ENCODE results near the gene SHMT1.
"Not testable (repeated sequence)": the region's sequence is repeated elsewhere in the genome, so short reads cannot be mapped to it uniquely, and the experiment has no call there.

Gene SHMT1

GRCh38 chr17:18300725-18301480, 62.4 kb downstream of the SHMT1 start:
- Histone ChIP-seq H3K9me3 (ENCODE audit: control insufficient read depth in 5 of 5, low read length in 5 of 5) (no peaks in the 10 kb centered on the region), H3K27ac (ENCODE audit: low read depth, low read length) (no peak overlapping the region), H3K27me3 (ENCODE audit: control insufficient read depth in 5 of 5, insufficient read depth in 4 of 5, low read length in 5 of 5) (no peaks in the 10 kb centered on the region), H3K4me3 (ENCODE audit: low read depth in 1 of 5, low read length in 5 of 5) (no peak overlapping the region), H3K9ac (ENCODE audit: low read length in 5 of 5) (no peak overlapping the region), H3K36me3 (ENCODE audit: control insufficient read depth in 5 of 5, insufficient read depth in 5 of 5, low read length in 5 of 5) (peaks cover 11 to 64% (median 54%) of the 10 kb centered on the region in 5 donors), H3K4me1 (ENCODE audit: control insufficient read depth in 5 of 5, insufficient read depth in 5 of 5, low read length in 5 of 5) (peaks cover 0 to 12% (median 5%) of the 10 kb centered on the region in 5 donors)

GRCh38 chr17:18298061-18298460, 65.3 kb downstream of the SHMT1 start:
- peaks cover 8 to 50% (median 44%) of the 10 kb centered on the region in 5 donors for H3K36me3 ChIP-seq (ENCODE audit: control insufficient read depth in 5 of 5, insufficient read depth in 5 of 5, low read length in 5 of 5)
- H3K4me3 ChIP-seq (ENCODE audit: low read depth in 1 of 5, low read length in 5 of 5); H3K27ac ChIP-seq (ENCODE audit: low read depth, low read length); H3K9me3 ChIP-seq (ENCODE audit: control insufficient read depth in 5 of 5, low read length in 5 of 5); H3K9ac ChIP-seq (ENCODE audit: low read length in 5 of 5); H3K4me1 ChIP-seq (ENCODE audit: control insufficient read depth in 5 of 5, insufficient read depth in 5 of 5, low read length in 5 of 5); H3K27me3 ChIP-seq (ENCODE audit: control insufficient read depth in 5 of 5, insufficient read depth in 4 of 5, low read length in 5 of 5): not testable (repeated sequence)

GRCh38 chr17:18291718-18292540, 71.4 kb downstream of the SHMT1 start:
- Histone ChIP-seq H3K36me3 (ENCODE audit: control insufficient read depth in 5 of 5, insufficient read depth in 5 of 5, low read length in 5 of 5) (peaks cover 8 to 65% (median 47%) of the 10 kb centered on the region in 5 donors), H3K9me3 (ENCODE audit: control insufficient read depth in 5 of 5, low read length in 5 of 5) (no peaks in the 10 kb centered on the region), H3K27me3 (ENCODE audit: control insufficient read depth in 5 of 5, insufficient read depth in 4 of 5, low read length in 5 of 5) (no peaks in the 10 kb centered on the region), H3K4me3 (ENCODE audit: low read depth in 1 of 5, low read length in 5 of 5) (no peak overlapping the region), H3K4me1 (ENCODE audit: control insufficient read depth in 5 of 5, insufficient read depth in 5 of 5, low read length in 5 of 5) (no peaks in the 10 kb centered on the region), H3K27ac (ENCODE audit: low read depth, low read length) (no peak overlapping the region), H3K9ac (ENCODE audit: low read length in 5 of 5) (no peak overlapping the region)

GRCh38 chr17:18285296-18285695, 78.1 kb downstream of the SHMT1 start:
- peaks cover 10 to 82% (median 71%) of the 10 kb centered on the region in 5 donors for H3K36me3 ChIP-seq (ENCODE audit: control insufficient read depth in 5 of 5, insufficient read depth in 5 of 5, low read length in 5 of 5)
- no peak overlapping the region for H3K27ac ChIP-seq (ENCODE audit: low read depth, low read length)
- H3K9ac ChIP-seq (ENCODE audit: low read length in 5 of 5) = no peak overlapping the region

GRCh38 chr17:18281788-18282187, 81.6 kb downstream of the SHMT1 start:
- Histone ChIP-seq H3K9ac (ENCODE audit: low read length in 5 of 5) (no peak overlapping the region), H3K4me3 (ENCODE audit: low read depth in 1 of 5, low read length in 5 of 5) (no peak overlapping the region), H3K27me3 (ENCODE audit: control insufficient read depth in 5 of 5, insufficient read depth in 4 of 5, low read length in 5 of 5) (no peaks in the 10 kb centered on the region), H3K4me1 (ENCODE audit: control insufficient read depth in 5 of 5, insufficient read depth in 5 of 5, low read length in 5 of 5) (no peaks in the 10 kb centered on the region), H3K27ac (ENCODE audit: low read depth, low read length) (no peak overlapping the region), H3K36me3 (ENCODE audit: control insufficient read depth in 5 of 5, insufficient read depth in 5 of 5, low read length in 5 of 5) (peaks cover 7 to 89% (median 79%) of the 10 kb centered on the region in 5 donors), H3K9me3 (ENCODE audit: control insufficient read depth in 5 of 5, low read length in 5 of 5) (no peaks in the 10 kb centered on the region)

More at GRCh38 chr17:18285296-18285695, 78.1 kb downstream of the SHMT1 start:
- H3K9me3 ChIP-seq (ENCODE audit: control insufficient read depth in 5 of 5, low read length in 5 of 5) = no peaks in the 10 kb centered on the region
- H3K4me1 ChIP-seq (ENCODE audit: control insufficient read depth in 5 of 5, insufficient read depth in 5 of 5, low read length in 5 of 5) = no peaks in the 10 kb centered on the region
- H3K27me3 ChIP-seq (ENCODE audit: control insufficient read depth in 5 of 5, insufficient read depth in 4 of 5, low read length in 5 of 5) = no peaks in the 10 kb centered on the region
- no peak overlapping the region for H3K4me3 ChIP-seq (ENCODE audit: low read depth in 1 of 5, low read length in 5 of 5)

- Histone ChIP-seq H3K9ac (ENCODE audit: low read length in 5 of 5) (no peak overlapping the region), H3K4me1 (ENCODE audit: control insufficient read depth in 5 of 5, insufficient read depth in 5 of 5, low read length in 5 of 5) (no peaks in the 10 kb centered on the region), H3K27me3 (ENCODE audit: control insufficient read depth in 5 of 5, insufficient read depth in 4 of 5, low read length in 5 of 5) (no peaks in the 10 kb centered on the region), H3K27ac (ENCODE audit: low read depth, low read length) (no peak overlapping the region), H3K36me3 (ENCODE audit: control insufficient read depth in 5 of 5, insufficient read depth in 5 of 5, low read length in 5 of 5) (peaks cover 7 to 92% (median 83%) of the 10 kb centered on the region in 5 donors), H3K9me3 (ENCODE audit: control insufficient read depth in 5 of 5, low read length in 5 of 5) (no peaks in the 10 kb centered on the region), H3K4me3 (ENCODE audit: low read depth in 1 of 5, low read length in 5 of 5) (no peak overlapping the region)
These were observed 82.5 kb downstream of the SHMT1 start for GRCh38 chr17:18280766-18281371.

- Histone ChIP-seq H3K9me3 (ENCODE audit: control insufficient read depth in 5 of 5, low read length in 5 of 5) (no peaks in the 10 kb centered on the region), H3K4me1 (ENCODE audit: control insufficient read depth in 5 of 5, insufficient read depth in 5 of 5, low read length in 5 of 5) (no peaks in the 10 kb centered on the region), H3K27me3 (ENCODE audit: control insufficient read depth in 5 of 5, insufficient read depth in 4 of 5, low read length in 5 of 5) (no peaks in the 10 kb centered on the region), H3K27ac (ENCODE audit: low read depth, low read length) (no peak overlapping the region), H3K4me3 (ENCODE audit: low read depth in 1 of 5, low read length in 5 of 5) (no peak overlapping the region), H3K9ac (ENCODE audit: low read length in 5 of 5) (no peak overlapping the region), H3K36me3 (ENCODE audit: control insufficient read depth in 5 of 5, insufficient read depth in 5 of 5, low read length in 5 of 5) (peaks cover 4 to 87% (median 78%) of the 10 kb centered on the region in 5 donors)
These were observed 83.1 kb downstream of the SHMT1 start for GRCh38 chr17:18280249-18280648.

GRCh38 chr17:18278867-18279266, 84.5 kb downstream of the SHMT1 start:
- H3K9me3 ChIP-seq (ENCODE audit: control insufficient read depth in 5 of 5, low read length in 5 of 5) = no peaks in the 10 kb centered on the region
- H3K9ac ChIP-seq (ENCODE audit: low read length in 5 of 5) = no peak overlapping the region
- H3K27me3 ChIP-seq (ENCODE audit: control insufficient read depth in 5 of 5, insufficient read depth in 4 of 5, low read length in 5 of 5) = no peaks in the 10 kb centered on the region
- no peak overlapping the region for H3K27ac ChIP-seq (ENCODE audit: low read depth, low read length)
- H3K36me3 ChIP-seq (ENCODE audit: control insufficient read depth in 5 of 5, insufficient read depth in 5 of 5, low read length in 5 of 5) = peaks cover 4 to 87% (median 76%) of the 10 kb centered on the region in 5 donors
- no peak overlapping the region for H3K4me3 ChIP-seq (ENCODE audit: low read depth in 1 of 5, low read length in 5 of 5)
- no peaks in the 10 kb centered on the region for H3K4me1 ChIP-seq (ENCODE audit: control insufficient read depth in 5 of 5, insufficient read depth in 5 of 5, low read length in 5 of 5)
